Mucosa of descending colon (tissue), 3 donors: Measurements from ENCODE around the gene DGLUCY. TPM values are rescaled to one million over a fixed set of nuclear protein-coding genes. Genes with fewer than 3 reads are reported as not detected.
A peak's percentile ranks its signal among the peaks of the same experiment; 100 is the strongest.

Source experiments
- ATAC-seq: fragments of 200-7000 bp; cut with Tn5 transposase; one replicate; pipeline ENCODE4 v1.9.1; 2020; ENCODE audit warnings: mild to moderate bottlenecking, moderate library complexity
- DNase-seq, 3 donors: peaks; one replicate each; pipeline ENCODE4 v3.0.0-alpha.2; 2020
- H3K36me3 ChIP-seq: fragments of 200-600 bp; one replicate; pipeline ENCODE4 v1.8.0; 2021; ENCODE audit warnings: low read depth, mild to moderate bottlenecking
- H3K4me1 ChIP-seq: fragments of 200-600 bp; one replicate; pipeline ENCODE4 v1.8.0; 2021; ENCODE audit warnings: low read depth, mild to moderate bottlenecking
- H3K4me3 ChIP-seq: fragments of 200-600 bp; one replicate; pipeline ENCODE4 v1.8.0; 2021; ENCODE audit warnings: mild to moderate bottlenecking
- H3K9me3 ChIP-seq: fragments of 200-600 bp; one replicate; pipeline ENCODE4 v1.8.0; 2021; ENCODE audit warnings: mild to moderate bottlenecking
- intact Hi-C, 2 donors: fragments of 100-400 bp; cut with DNase I in 1 of 2; cut with micrococcal nuclease in 1 of 2; formaldehyde crosslinking; loops; one replicate each; pipeline versions ENCODE4 v1.11.0 to v1.11.1; 2022; cut with DNase I, micrococcal nuclease
- total RNA-seq, 3 donors: library from RNA; stranded (reverse); fragmentation: NEBNext Ultra II Directional in 2 of 3; extraction: Animal tissue kit (Norgen Biotek cat#: 25700) in 2 of 3; gene quantifications; one replicate each; pipeline versions ENCODE4 v1.2.1 to v1.2.4, GENCODE V29; 2021 to 2023
- TF ChIP-seq, protein P1 (sequence below): fragments of 200-600 bp; IDR thresholded peaks from one replicate; pipeline ENCODE4 v1.8.0; 2022; ENCODE audit warnings: antibody characterized with exemption, mild to moderate bottlenecking
- donor health status: DM: no; HTN: no; CAD: no; lungs with moderate emphysema.
- donor health status: DM: no; HTN: no; CAD: no.
- donor health status: DM: no; HTN: yes; CAD: no.

DGLUCY gene
- total RNA-seq, 3 donors from 2014 or later, result 94.0 to 149 (median 114) TPM

GRCh38 chr14:91125271-91125660, 11.4 kb downstream of the DGLUCY start:
- H3K9me3 ChIP-seq, result no peaks in the 10 kb centered on the region
- DNase-seq (no peak), ATAC-seq (peak; percentile 28)
- intact Hi-C loops, result no loop called here
- peaks cover 26% of the 10 kb centered on the region for H3K4me1 ChIP-seq
- TF ChIP-seq, protein P1, sequence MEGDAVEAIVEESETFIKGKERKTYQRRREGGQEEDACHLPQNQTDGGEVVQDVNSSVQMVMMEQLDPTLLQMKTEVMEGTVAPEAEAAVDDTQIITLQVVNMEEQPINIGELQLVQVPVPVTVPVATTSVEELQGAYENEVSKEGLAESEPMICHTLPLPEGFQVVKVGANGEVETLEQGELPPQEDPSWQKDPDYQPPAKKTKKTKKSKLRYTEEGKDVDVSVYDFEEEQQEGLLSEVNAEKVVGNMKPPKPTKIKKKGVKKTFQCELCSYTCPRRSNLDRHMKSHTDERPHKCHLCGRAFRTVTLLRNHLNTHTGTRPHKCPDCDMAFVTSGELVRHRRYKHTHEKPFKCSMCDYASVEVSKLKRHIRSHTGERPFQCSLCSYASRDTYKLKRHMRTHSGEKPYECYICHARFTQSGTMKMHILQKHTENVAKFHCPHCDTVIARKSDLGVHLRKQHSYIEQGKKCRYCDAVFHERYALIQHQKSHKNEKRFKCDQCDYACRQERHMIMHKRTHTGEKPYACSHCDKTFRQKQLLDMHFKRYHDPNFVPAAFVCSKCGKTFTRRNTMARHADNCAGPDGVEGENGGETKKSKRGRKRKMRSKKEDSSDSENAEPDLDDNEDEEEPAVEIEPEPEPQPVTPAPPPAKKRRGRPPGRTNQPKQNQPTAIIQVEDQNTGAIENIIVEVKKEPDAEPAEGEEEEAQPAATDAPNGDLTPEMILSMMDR, result no peak
- no peak overlapping the region for H3K4me3 ChIP-seq
- no peaks in the 10 kb centered on the region for H3K36me3 ChIP-seq

DNA sequence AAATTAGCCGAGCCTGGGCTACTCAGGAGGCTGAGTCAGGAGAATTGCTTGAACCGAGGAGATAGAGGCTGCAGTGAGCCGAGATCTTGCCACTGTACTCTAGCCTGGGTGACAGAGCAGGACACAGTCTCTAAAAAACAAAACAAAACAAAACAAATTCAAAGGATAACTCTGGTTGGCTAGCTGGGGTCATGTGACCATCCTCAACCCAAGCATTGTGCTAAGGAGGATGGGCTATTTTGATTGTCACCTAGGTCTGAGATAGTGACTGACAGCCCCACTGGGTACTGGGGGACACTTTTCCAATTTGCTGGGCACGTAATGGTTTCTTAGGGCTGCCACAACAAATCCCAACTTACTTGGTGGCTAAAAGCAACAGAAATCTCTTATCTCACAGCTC, 11.9 kb downstream of the DGLUCY start:
- TF ChIP-seq, protein P1, result no peak
- Histone ChIP-seq H3K9me3 (no peaks in the 10 kb centered on the region), H3K4me1 (peaks cover 26% of the 10 kb centered on the region), H3K4me3 (no peak overlapping the region), H3K36me3 (no peaks in the 10 kb centered on the region)
- intact Hi-C loops, result no loop called here
- ATAC-seq (no peak), DNase-seq (no peak)

DNA sequence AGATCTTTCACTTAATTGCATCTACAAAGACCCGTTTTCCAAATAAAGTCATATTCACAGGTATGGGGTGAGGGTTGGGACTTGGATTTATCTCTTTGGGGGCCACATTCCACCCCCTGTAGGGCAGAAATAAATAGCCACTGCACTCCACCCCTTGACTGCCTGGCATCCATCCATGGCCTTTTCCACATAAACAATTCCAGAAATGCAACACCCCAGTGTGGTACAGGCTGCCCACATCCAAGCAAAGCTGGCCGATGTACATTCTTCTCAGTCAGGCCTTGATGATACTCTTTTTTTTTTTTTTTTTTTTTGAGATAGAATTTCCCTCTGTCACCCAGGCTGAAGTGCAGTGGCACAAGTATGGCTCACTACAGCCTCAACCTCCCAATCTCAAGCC, 12.9 kb downstream of the DGLUCY start:
- ATAC-seq (no peak), DNase-seq (no peak)
- Histone ChIP-seq H3K4me3 (no peak overlapping the region), H3K36me3 (no peaks in the 10 kb centered on the region), H3K9me3 (no peaks in the 10 kb centered on the region), H3K4me1 (peaks cover 26% of the 10 kb centered on the region)
- TF ChIP-seq, protein P1, result no peak
- intact Hi-C loops, result no loop called here

DNA sequence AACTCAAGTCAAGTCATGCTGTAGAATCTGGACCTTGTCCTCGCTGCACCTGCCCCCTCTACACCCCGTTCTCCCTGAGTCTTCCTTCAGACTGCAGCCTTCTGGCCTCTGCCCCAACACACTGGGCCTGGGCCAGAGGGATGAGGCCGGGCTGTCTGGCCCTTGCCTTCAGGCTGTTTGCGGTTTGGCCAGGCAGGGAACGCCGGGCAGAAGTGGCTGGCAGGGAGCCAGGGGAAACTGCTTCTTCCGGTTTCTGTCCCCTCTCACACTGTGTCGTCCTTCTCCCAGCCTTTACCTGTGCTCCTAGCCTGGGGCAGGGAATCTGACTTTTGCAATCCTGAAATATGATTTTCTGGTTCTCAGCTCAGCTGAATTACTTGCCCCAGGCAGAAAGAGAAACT, 13.5 kb downstream of the DGLUCY start:
- TF ChIP-seq, protein P1, result no peak
- DNase-seq (peak; percentile 80 to 88 (median 80)), ATAC-seq (peak; percentile 88)
- Histone ChIP-seq H3K9me3 (no peaks in the 10 kb centered on the region), H3K36me3 (peaks cover 3% of the 10 kb centered on the region), H3K4me1 (peaks cover 26% of the 10 kb centered on the region), H3K4me3 (no peak overlapping the region)
- intact Hi-C loops, result no loop called here

DNA sequence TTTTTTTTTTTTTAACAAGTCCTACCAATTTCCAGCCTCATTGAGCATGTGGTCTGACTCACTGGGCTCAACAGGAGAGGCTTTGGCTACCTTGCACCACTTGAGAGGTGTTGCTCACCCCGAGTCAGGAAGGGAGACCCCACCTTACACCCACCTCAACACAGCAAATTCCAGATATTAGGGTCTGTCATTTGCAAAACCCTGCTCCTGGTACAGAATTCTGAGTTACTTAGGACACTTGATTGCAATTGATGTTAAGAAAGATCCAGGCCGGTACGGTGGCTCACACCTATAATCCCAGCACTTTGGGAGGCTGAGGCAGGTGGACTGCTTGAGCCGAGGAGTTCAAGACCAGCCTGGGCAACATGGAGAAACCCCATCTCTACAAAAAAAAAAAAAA, 14.1 kb downstream of the DGLUCY start:
- no peak overlapping the region for H3K4me3 ChIP-seq
- peaks cover 3% of the 10 kb centered on the region for H3K36me3 ChIP-seq
- H3K9me3 ChIP-seq, result no peaks in the 10 kb centered on the region
- intact Hi-C loops, result no loop called here
- DNase-seq (no peak), ATAC-seq (no peak)
- TF ChIP-seq, protein P1, result no peak
- H3K4me1 ChIP-seq, result peaks cover 26% of the 10 kb centered on the region

DNA sequence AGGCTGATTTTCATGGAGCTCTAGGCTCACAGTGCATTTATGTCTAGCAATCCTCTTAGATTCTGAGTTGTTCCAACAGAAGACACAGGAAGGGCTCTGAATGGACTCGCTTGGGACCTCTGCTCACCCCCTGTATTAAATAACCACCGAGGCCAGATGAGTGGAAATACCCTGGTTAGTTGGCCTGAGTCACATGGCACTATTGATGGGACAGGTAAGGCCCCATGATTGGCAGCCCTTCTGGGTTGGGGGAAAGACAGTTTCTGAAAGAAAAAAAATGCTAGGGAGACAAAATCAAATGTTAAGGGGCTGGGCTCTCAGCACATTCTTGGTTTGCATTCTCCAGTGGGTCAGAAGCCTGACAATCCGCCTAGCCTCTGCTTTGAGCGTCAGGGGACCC, 14.8 kb downstream of the DGLUCY start:
- ATAC-seq (no peak), DNase-seq (no peak)
- intact Hi-C loops, result no loop called here
- TF ChIP-seq, protein P1, result no peak
- peaks cover 24% of the 10 kb centered on the region for H3K4me1 ChIP-seq
- no peaks in the 10 kb centered on the region for H3K9me3 ChIP-seq
- H3K4me3 ChIP-seq, result no peak overlapping the region
- peaks cover 3% of the 10 kb centered on the region for H3K36me3 ChIP-seq
